Thyroid gland (tissue), 4 donors: ENCODE measurements around the gene SLC38A1.

Experiments
- CTCF ChIP-seq, 6 experiments: fragments of 200-600 bp in 3 of 6; fragments of 450-650 bp in 3 of 6; sonication (generic) in 3 of 6; IDR thresholded peaks; one replicate each; pipeline ENCODE4 v1.5.1; 2016 to 2019; ENCODE audit warnings: antibody characterized with exemption in 6 of 6, mild to moderate bottlenecking in 2 of 6, inconsistent platforms in 1 of 6, moderate library complexity in 1 of 6
- POLR2A ChIP-seq, 2 donors: fragments of 450-650 bp; IDR thresholded peaks; one replicate each; pipeline ENCODE4 v1.6.1; 2017; ENCODE audit warnings: antibody characterized with exemption in 2 of 2, mild to moderate bottlenecking in 2 of 2, moderate library complexity in 1 of 2

GRCh38 chr12:46184798-46185595 lies 83.8 kb downstream of the SLC38A1 start:
- no peak for TF ChIP-seq CTCF (IDR thresholded peaks at IDR 0.05)
- TF ChIP-seq POLR2A (IDR thresholded peaks at IDR 0.05) = no peak
